Measurements from ENCODE around the gene G3BP1. TPM values are rescaled to one million over a fixed set of nuclear protein-coding genes. Genes with fewer than 3 reads are reported as not detected.

Gene G3BP1
- total and polyA plus RNA-seq, 4 donors: 26.9 to 144 (median 62.7) TPM

GRCh38 chr5:151730381-151730780, 41.4 kb upstream of the G3BP1 start:
- Histone ChIP-seq H3K9ac (ENCODE audit: low read depth in 1 of 2, low read length in 2 of 2) (no peak overlapping the region), H3K27me3 (ENCODE audit: control insufficient read depth in 4 of 4, insufficient read depth in 4 of 4, low read length in 3 of 4) (no peaks in the 10 kb centered on the region), H3K9me3 (ENCODE audit: control insufficient read depth in 4 of 4, low read length in 3 of 4) (peaks cover 0 to 3% (median 0%) of the 10 kb centered on the region in 4 donors), H3K4me3 (ENCODE audit: low read depth in 1 of 3, low read length in 3 of 3) (no peak overlapping the region), H3K36me3 (ENCODE audit: control insufficient read depth in 4 of 4, insufficient read depth in 3 of 4, low read depth in 1 of 4, low read length in 3 of 4) (peaks cover 0 to 3% (median 0%) of the 10 kb centered on the region in 4 donors), H3K27ac (ENCODE audit: low read depth in 1 of 2, low read length in 2 of 2) (no peak overlapping the region), H3K4me1 (ENCODE audit: control insufficient read depth in 4 of 4, insufficient read depth in 4 of 4, low read length in 3 of 4) (no peaks in the 10 kb centered on the region)
- TF ChIP-seq ZBTB33 (IDR thresholded peaks at IDR 0.05): no peak
- no peak for TF ChIP-seq FOXA2 (IDR thresholded peaks at IDR 0.05)
- no peak for TF ChIP-seq NR2F2 (IDR thresholded peaks at IDR 0.05)
- TF ChIP-seq RAD21 (IDR thresholded peaks at IDR 0.05): no peak
- TF ChIP-seq TAF1 (conservative IDR thresholded peaks at IDR 0.05): no peak
- TF ChIP-seq HNF4G (IDR thresholded peaks at IDR 0.05): no peak
- TF ChIP-seq FOXA1 (IDR thresholded peaks at IDR 0.05): no peak
- no peak for TF ChIP-seq GABPA (IDR thresholded peaks at IDR 0.05 in 1 of 2, conservative IDR thresholded peaks at IDR 0.05 in 1 of 2)
- TF ChIP-seq JUND (IDR thresholded peaks at IDR 0.05): no peak
- 91% methylated on average over 7 of the region's 7 CpGs for WGBS
- DNase-seq (ENCODE audit: low spot score): no peak

GRCh38 chr5:151733358-151734063, 38.2 kb upstream of the G3BP1 start:
- TF ChIP-seq YY1 (IDR thresholded peaks at IDR 0.05) (no peak), SP1 (IDR thresholded peaks at IDR 0.05) (no peak), HNF4G (IDR thresholded peaks at IDR 0.05) (no peak), EGR1 (IDR thresholded peaks at IDR 0.05; ENCODE audit: low read depth in 2 of 2) (no peak), GABPA (IDR thresholded peaks at IDR 0.05 in 1 of 2, conservative IDR thresholded peaks at IDR 0.05 in 1 of 2) (no peak), ZBTB33 (IDR thresholded peaks at IDR 0.05) (no peak), RXRA (IDR thresholded peaks at IDR 0.05) (no peak), FOXA1 (IDR thresholded peaks at IDR 0.05) (no peak), NR2F2 (IDR thresholded peaks at IDR 0.05) (no peak), MAX (IDR thresholded peaks at IDR 0.05) (no peak), ATF3 (IDR thresholded peaks at IDR 0.05) (no peak)
- 96% methylated on average over 9 of the region's 9 CpGs for WGBS
- no peaks in the 10 kb centered on the region for H3K27me3 ChIP-seq (ENCODE audit: control insufficient read depth in 4 of 4, insufficient read depth in 4 of 4, low read length in 3 of 4)
- H3K27ac ChIP-seq (ENCODE audit: low read depth in 1 of 2, low read length in 2 of 2): no peak overlapping the region
- H3K9ac ChIP-seq (ENCODE audit: low read depth in 1 of 2, low read length in 2 of 2): no peak overlapping the region
- no peak for DNase-seq (ENCODE audit: low spot score)
- peaks cover 0 to 4% (median 1%) of the 10 kb centered on the region in 4 donors for H3K36me3 ChIP-seq (ENCODE audit: control insufficient read depth in 4 of 4, insufficient read depth in 3 of 4, low read depth in 1 of 4, low read length in 3 of 4)
- peaks cover 0 to 3% (median 0%) of the 10 kb centered on the region in 4 donors for H3K9me3 ChIP-seq (ENCODE audit: control insufficient read depth in 4 of 4, low read length in 3 of 4)
- H3K4me3 ChIP-seq (ENCODE audit: low read depth in 1 of 3, low read length in 3 of 3): no peak overlapping the region
- H3K4me1 ChIP-seq (ENCODE audit: control insufficient read depth in 4 of 4, insufficient read depth in 4 of 4, low read length in 3 of 4): no peaks in the 10 kb centered on the region
